ENCODE measurements around the gene FOSB. TPM values are rescaled to one million over a fixed set of nuclear protein-coding genes. Genes with fewer than 3 reads are reported as not detected.

Gene FOSB
- total and polyA plus RNA-seq, 2 donors from 2014 or later: 0.73 to 0.98 TPM

DNA sequence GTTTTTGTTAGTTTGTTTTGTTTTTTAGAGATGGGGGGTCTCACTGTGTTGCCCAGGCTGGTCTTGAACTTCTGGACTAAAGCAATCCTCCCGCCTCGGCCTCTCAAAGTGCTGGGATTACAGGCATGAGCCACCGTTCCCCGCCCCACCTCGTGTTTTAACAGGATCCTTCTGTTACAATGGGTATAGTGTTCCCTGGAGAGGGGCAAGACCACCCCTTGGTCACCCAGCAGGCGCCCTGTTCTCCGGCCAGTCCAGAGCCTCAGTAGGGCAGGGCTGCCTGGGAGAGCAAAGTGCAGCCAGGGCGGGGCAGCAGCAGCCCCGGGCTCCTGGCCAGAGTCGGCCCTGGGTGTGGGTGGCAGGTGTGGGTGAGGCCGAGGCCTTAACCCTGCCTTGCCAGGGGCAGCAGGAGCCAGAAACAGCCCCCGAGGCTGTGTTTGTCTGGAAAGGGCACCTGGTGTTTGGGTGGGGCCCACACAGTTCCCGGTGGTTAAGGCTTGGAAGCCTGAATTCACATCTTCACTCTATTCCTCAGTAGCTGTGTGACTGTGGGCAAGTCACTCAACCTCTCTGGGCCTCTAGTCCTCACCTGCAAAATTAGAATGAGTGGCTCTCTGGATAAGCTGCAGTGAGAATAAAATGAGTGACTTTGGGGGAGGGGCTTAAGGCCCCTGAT is 46.7 kb downstream of the FOSB start:
- intact Hi-C loops (cut with DNase I): no loop called here
- Histone ChIP-seq H3K9ac (ENCODE audit: low read length in 3 of 3) (peak overlapping the region in 1 of 3 donors; percentile 51), H3K36me3 (ENCODE audit: control insufficient read depth in 2 of 3, insufficient read depth in 3 of 3, low read length in 3 of 3) (no peaks in the 10 kb centered on the region), H3K27ac (ENCODE audit: low read depth in 2 of 2, low read length in 2 of 2) (peak overlapping the region; percentile 41 to 43), H3K4me3 (ENCODE audit: low read length in 3 of 3) (no peak overlapping the region), H3K9me3 (ENCODE audit: control insufficient read depth in 2 of 3, insufficient read depth in 1 of 3, low read length in 3 of 3) (no peaks in the 10 kb centered on the region), H3K27me3 (ENCODE audit: control insufficient read depth, insufficient read depth, low read length) (no peaks in the 10 kb centered on the region), H3K4me1 (ENCODE audit: control insufficient read depth in 2 of 3, insufficient read depth in 2 of 3, low read depth in 1 of 3, low read length in 3 of 3) (peaks cover 0 to 19% (median 16%) of the 10 kb centered on the region in 3 donors)
- FAIRE-seq (no peak), DNase-seq (peak in 1 of 5 donors; percentile 85)
- TF ChIP-seq, protein P1, sequence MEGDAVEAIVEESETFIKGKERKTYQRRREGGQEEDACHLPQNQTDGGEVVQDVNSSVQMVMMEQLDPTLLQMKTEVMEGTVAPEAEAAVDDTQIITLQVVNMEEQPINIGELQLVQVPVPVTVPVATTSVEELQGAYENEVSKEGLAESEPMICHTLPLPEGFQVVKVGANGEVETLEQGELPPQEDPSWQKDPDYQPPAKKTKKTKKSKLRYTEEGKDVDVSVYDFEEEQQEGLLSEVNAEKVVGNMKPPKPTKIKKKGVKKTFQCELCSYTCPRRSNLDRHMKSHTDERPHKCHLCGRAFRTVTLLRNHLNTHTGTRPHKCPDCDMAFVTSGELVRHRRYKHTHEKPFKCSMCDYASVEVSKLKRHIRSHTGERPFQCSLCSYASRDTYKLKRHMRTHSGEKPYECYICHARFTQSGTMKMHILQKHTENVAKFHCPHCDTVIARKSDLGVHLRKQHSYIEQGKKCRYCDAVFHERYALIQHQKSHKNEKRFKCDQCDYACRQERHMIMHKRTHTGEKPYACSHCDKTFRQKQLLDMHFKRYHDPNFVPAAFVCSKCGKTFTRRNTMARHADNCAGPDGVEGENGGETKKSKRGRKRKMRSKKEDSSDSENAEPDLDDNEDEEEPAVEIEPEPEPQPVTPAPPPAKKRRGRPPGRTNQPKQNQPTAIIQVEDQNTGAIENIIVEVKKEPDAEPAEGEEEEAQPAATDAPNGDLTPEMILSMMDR (IDR thresholded peaks at IDR 0.05; ENCODE audit: borderline replicate concordance, extremely low read depth, insufficient read depth): no peak

DNA sequence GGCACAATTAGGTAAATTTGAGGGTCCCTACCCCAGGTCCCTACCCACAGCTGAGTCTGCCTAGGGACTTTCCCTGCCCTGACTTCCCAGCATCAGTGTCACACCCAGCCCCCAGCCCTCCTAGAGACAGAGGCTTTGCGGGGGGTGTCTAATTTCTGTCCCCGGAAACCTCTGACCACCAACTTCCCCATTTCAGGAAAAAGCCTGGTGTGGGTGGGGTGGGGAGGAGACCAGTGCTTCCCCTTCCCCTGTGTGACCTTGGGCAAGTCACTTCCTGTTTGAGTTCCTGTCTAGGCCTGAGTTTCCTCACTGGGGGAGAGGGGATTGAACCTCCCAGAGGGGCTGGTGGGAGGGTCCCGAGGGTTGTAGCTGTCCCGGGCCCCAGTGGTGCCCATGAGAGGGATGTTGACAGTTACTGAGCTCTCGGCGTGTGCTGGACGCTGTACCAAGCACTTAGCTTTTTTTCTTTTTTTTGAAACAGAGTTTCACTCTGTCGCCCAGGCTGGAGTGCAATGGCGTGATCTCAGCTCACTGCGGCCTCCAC is 47.4 kb downstream of the FOSB start:
- TF ChIP-seq, protein P1 (IDR thresholded peaks at IDR 0.05; ENCODE audit: borderline replicate concordance, extremely low read depth, insufficient read depth): no peak
- Histone ChIP-seq H3K9me3 (ENCODE audit: control insufficient read depth in 2 of 3, insufficient read depth in 1 of 3, low read length in 3 of 3) (no peaks in the 10 kb centered on the region), H3K27ac (ENCODE audit: low read depth in 2 of 2, low read length in 2 of 2) (peak overlapping the region; percentile 41 to 43), H3K4me1 (ENCODE audit: control insufficient read depth in 2 of 3, insufficient read depth in 2 of 3, low read depth in 1 of 3, low read length in 3 of 3) (peaks cover 0 to 16% (median 15%) of the 10 kb centered on the region in 3 donors), H3K4me3 (ENCODE audit: low read length in 3 of 3) (no peak overlapping the region), H3K36me3 (ENCODE audit: control insufficient read depth in 2 of 3, insufficient read depth in 3 of 3, low read length in 3 of 3) (peaks cover 0 to under 1% (median 0%) of the 10 kb centered on the region in 3 donors), H3K9ac (ENCODE audit: low read length in 3 of 3) (no peak overlapping the region), H3K27me3 (ENCODE audit: control insufficient read depth, insufficient read depth, low read length) (no peaks in the 10 kb centered on the region)
- FAIRE-seq: no peak
- no peak for DNase-seq
- intact Hi-C loops (cut with DNase I): no loop called here

DNA sequence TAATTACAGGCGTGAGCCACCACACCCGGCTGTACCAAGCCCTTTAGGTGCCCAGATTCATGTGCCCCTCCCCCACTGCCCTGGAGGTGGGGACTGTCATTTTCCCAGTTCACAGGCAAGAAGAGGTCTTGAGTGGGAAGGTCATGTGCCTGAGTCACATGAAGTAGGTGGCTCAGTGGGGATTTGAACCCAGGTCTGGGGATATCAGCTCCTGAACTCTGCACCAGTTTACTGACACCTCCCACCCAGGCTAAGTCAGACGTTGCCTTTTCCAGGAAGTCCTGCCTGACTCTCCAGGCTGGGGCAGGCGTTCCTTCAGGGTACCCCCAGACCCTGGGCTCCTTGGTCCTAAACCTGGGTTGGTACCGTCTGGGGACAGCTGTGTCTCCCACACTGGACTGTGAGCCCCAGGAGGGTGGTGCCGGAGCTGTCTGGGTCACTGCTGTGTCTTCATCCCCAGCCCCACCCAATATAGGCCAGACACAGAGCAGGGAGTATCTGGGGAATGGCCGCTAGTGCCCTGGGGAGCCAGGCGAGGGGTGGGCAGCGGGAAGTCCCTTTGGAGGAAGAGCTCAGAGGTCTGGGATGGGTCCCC is 48.1 kb downstream of the FOSB start:
- H3K36me3 ChIP-seq (ENCODE audit: control insufficient read depth in 2 of 3, insufficient read depth in 3 of 3, low read length in 3 of 3): peaks cover 0 to 3% (median 0%) of the 10 kb centered on the region in 3 donors
- no peaks in the 10 kb centered on the region for H3K27me3 ChIP-seq (ENCODE audit: control insufficient read depth, insufficient read depth, low read length)
- no peak overlapping the region for H3K9ac ChIP-seq (ENCODE audit: low read length in 3 of 3)
- intact Hi-C loops (cut with DNase I): no loop called here
- peaks cover 0 to 16% (median 15%) of the 10 kb centered on the region in 3 donors for H3K4me1 ChIP-seq (ENCODE audit: control insufficient read depth in 2 of 3, insufficient read depth in 2 of 3, low read depth in 1 of 3, low read length in 3 of 3)
- DNase-seq (peak in 1 of 5 donors; percentile 56), FAIRE-seq (no peak)
- H3K9me3 ChIP-seq (ENCODE audit: control insufficient read depth in 2 of 3, insufficient read depth in 1 of 3, low read length in 3 of 3): no peaks in the 10 kb centered on the region
- no peak overlapping the region for H3K4me3 ChIP-seq (ENCODE audit: low read length in 3 of 3)
- no peak overlapping the region for H3K27ac ChIP-seq (ENCODE audit: low read depth in 2 of 2, low read length in 2 of 2)
- TF ChIP-seq, protein P1 (IDR thresholded peaks at IDR 0.05; ENCODE audit: borderline replicate concordance, extremely low read depth, insufficient read depth): no peak

All from kidney (tissue), 14 donors.